IMR-90 (cell line): ENCODE results near the gene AVPR2.

ENCODE experiments used
- CTCF ChIP-seq: conservative IDR thresholded peaks from 2 replicates; pipeline ENCODE4 v1.5.1; 2012; ENCODE audit warnings: mild to moderate bottlenecking, low read depth, low read length, improper control_type of control experiment
- FOS ChIP-seq: fragments of 150-350 bp; IDR thresholded peaks from 2 replicates; pipeline ENCODE4 v1.6.1; 2016; ENCODE audit warnings: low read depth, low read length
- MAZ ChIP-seq: IDR thresholded peaks from 2 replicates; pipeline ENCODE4 v1.6.1; 2012; ENCODE audit warnings: low read depth, mild to moderate bottlenecking, low read length, improper control_type of control experiment, moderate library complexity, borderline replicate concordance
- POLR2A ChIP-seq: IDR thresholded peaks from 2 replicates; pipeline ENCODE4 v1.6.1; 2012; ENCODE audit warnings: mild to moderate bottlenecking, low read depth, low read length
- RCOR1 ChIP-seq: IDR thresholded peaks from 2 replicates; pipeline ENCODE4 v1.6.1; 2012; ENCODE audit warnings: mild to moderate bottlenecking, low read length, improper control_type of control experiment; ENCODE audit not compliant: insufficient replicate concordance
- SMC3 ChIP-seq: fragments of 150-350 bp; IDR thresholded peaks from 2 replicates; pipeline ENCODE4 v1.6.1; 2016; ENCODE audit warnings: low read depth, mild to moderate bottlenecking, antibody characterized with exemption, low read length, moderate library complexity

- TF ChIP-seq SMC3: no peak
- no peak for TF ChIP-seq CTCF
- no peak for TF ChIP-seq RCOR1
- TF ChIP-seq MAZ: no peak
- no peak for TF ChIP-seq POLR2A
- TF ChIP-seq FOS: no peak
These were observed 17.3 kb downstream of the AVPR2 start for GRCh38 chrX:153921511-153922446.
